ENCODE data around the gene TNNC2.

The TNNC2 gene

GRCh38 chr20:45782890-45783289 is 44.2 kb downstream of the TNNC2 start:
- Mint-ChIP-seq H3K4me3 (no peak overlapping the region), H3K27ac (no peak overlapping the region), H3K36me3 (no peaks in the 10 kb centered on the region), H3K9me3 (no peaks in the 10 kb centered on the region), H3K27me3 (no peaks in the 10 kb centered on the region), H3K4me1 (peaks cover 24% of the 10 kb centered on the region)
- no peak for ATAC-seq

GRCh38 chr20:45781391-45781931 is 45.7 kb downstream of the TNNC2 start:
- no peaks in the 10 kb centered on the region for H3K27me3 Mint-ChIP-seq
- no peak overlapping the region for H3K4me3 Mint-ChIP-seq
- peaks cover 18% of the 10 kb centered on the region for H3K4me1 Mint-ChIP-seq
- no peaks in the 10 kb centered on the region for H3K9me3 Mint-ChIP-seq
- H3K27ac Mint-ChIP-seq, result no peak overlapping the region
- ATAC-seq, result no peak
- H3K36me3 Mint-ChIP-seq, result no peaks in the 10 kb centered on the region

- H3K9me3 Mint-ChIP-seq, result no peaks in the 10 kb centered on the region
- H3K4me1 Mint-ChIP-seq, result peaks cover 18% of the 10 kb centered on the region
- no peak overlapping the region for H3K27ac Mint-ChIP-seq
- H3K27me3 Mint-ChIP-seq, result peaks cover 7% of the 10 kb centered on the region
- ATAC-seq, result no peak
- no peak overlapping the region for H3K4me3 Mint-ChIP-seq
- no peaks in the 10 kb centered on the region for H3K36me3 Mint-ChIP-seq
Observed at GRCh38 chr20:45780159-45780558, 47.0 kb downstream of the TNNC2 start.

- Mint-ChIP-seq H3K4me3 (no peak overlapping the region), H3K27me3 (peaks cover 16% of the 10 kb centered on the region), H3K4me1 (peaks cover 10% of the 10 kb centered on the region), H3K9me3 (no peaks in the 10 kb centered on the region), H3K27ac (no peak overlapping the region), H3K36me3 (no peaks in the 10 kb centered on the region)
- ATAC-seq, result no peak
Observed at GRCh38 chr20:45779011-45779915, 47.8 kb downstream of the TNNC2 start.

GRCh38 chr20:45776931-45777330 is 50.2 kb downstream of the TNNC2 start:
- Mint-ChIP-seq H3K36me3 (no peaks in the 10 kb centered on the region), H3K27ac (no peak overlapping the region), H3K9me3 (no peaks in the 10 kb centered on the region), H3K27me3 (peaks cover 23% of the 10 kb centered on the region), H3K4me3 (no peak overlapping the region), H3K4me1 (no peaks in the 10 kb centered on the region)
- ATAC-seq, result no peak

GRCh38 chr20:45775411-45775810 is 51.7 kb downstream of the TNNC2 start:
- H3K27ac Mint-ChIP-seq, result no peak overlapping the region
- ATAC-seq, result no peak
- no peaks in the 10 kb centered on the region for H3K9me3 Mint-ChIP-seq
- no peaks in the 10 kb centered on the region for H3K36me3 Mint-ChIP-seq
- peaks cover 23% of the 10 kb centered on the region for H3K27me3 Mint-ChIP-seq
- no peak overlapping the region for H3K4me3 Mint-ChIP-seq
- H3K4me1 Mint-ChIP-seq, result no peaks in the 10 kb centered on the region

- Mint-ChIP-seq H3K4me3 (no peak overlapping the region), H3K27ac (no peak overlapping the region), H3K4me1 (no peaks in the 10 kb centered on the region), H3K27me3 (peaks cover 23% of the 10 kb centered on the region), H3K9me3 (no peaks in the 10 kb centered on the region), H3K36me3 (no peaks in the 10 kb centered on the region)
- no peak for ATAC-seq
Observed at GRCh38 chr20:45774945-45775344, 52.2 kb downstream of the TNNC2 start.

Data from stimulated activated memory B cell treated with anti-CD40 and anti-IgM and Interleukin-4, amounts not matched to agents 10 μg/mL and 1 μg/mL and 100 μg/mL, for 72 hours (primary cell).